Left colon (tissue), 2 donors: Measurements from ENCODE around the gene ZC3H12D. TPM values are rescaled to one million over a fixed set of nuclear protein-coding genes. Genes with fewer than 3 reads are reported as not detected.
"Not testable (repeated sequence)": the region's sequence is repeated elsewhere in the genome, so short reads cannot be mapped to it uniquely, and the experiment has no call there.

Experiments used
- ATAC-seq: fragments of 200-7000 bp; cut with Tn5 transposase; one replicate; pipeline ENCODE4 v1.9.1; 2020; ENCODE audit warnings: mild to moderate bottlenecking, moderate library complexity
- DNase-seq, 2 donors: peaks; one replicate each; pipeline ENCODE4 v3.0.0-alpha.2; 2020
- intact Hi-C, 2 donors: fragments of 100-400 bp; cut with DNase I in 1 of 2; cut with micrococcal nuclease in 1 of 2; formaldehyde crosslinking; loops; one replicate each; pipeline versions ENCODE4 v1.11.2 to v1.14.0; 2022; cut with DNase I, micrococcal nuclease
- total RNA-seq, 2 donors: library from RNA; stranded (reverse); fragmentation: NEBNext Ultra II Directional; extraction: Animal tissue kit (Norgen Biotek cat#: 25700); gene quantifications; one replicate each; pipeline ENCODE4 v1.2.1, GENCODE V29; 2021
- donor health status: DM: no; HTN: no; CAD: no.
- donor health status: DM: yes; HTN: yes; CAD: no.

ZC3H12D gene
- total RNA-seq, 2 donors from 2014 or later: 4.3 to 8.7 TPM

DNA sequence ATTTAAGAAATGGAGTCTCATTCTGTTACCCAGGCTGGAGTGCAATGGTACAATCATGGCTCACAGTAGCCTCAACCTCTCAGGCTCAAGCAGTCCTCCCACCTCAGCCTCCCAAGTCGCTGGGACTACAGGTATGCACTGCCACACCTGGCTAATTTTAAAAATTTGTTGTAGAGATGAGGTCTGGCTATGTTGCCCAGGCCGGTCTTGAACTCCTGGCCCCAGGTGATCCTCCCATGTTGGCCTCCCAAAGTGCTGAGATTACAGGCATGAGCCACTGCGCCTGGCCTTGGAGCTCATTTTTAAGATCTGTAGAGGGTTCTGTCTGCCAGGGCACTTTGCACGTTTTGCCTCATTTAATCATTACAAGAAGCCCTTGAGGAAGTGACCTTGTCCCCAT lies 17.5 kb downstream of the ZC3H12D start:
- DNase-seq (no peak), ATAC-seq (peak; percentile 24)
- intact Hi-C loops: no loop called here

DNA sequence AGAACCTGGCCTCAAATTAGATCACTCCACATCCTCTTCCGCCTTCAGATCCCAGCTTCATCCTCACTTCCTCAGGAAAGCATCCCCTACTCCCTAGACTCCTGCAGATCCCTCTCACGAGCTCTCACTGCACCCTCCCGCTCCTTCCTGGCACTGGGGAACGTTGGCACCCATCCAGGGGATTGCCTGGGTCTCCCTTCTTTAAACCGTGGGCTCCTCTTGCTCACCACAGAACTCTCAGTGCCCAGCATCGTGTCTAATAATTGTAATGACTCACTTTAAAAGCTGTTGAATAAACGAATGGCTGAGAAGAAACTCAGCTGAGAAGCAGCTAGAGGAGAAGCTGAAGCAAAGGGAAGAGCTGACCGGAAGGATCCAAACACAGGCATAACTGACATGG lies 20.4 kb downstream of the ZC3H12D start:
- intact Hi-C loops: no loop called here
- ATAC-seq (no peak), DNase-seq (no peak)

DNA sequence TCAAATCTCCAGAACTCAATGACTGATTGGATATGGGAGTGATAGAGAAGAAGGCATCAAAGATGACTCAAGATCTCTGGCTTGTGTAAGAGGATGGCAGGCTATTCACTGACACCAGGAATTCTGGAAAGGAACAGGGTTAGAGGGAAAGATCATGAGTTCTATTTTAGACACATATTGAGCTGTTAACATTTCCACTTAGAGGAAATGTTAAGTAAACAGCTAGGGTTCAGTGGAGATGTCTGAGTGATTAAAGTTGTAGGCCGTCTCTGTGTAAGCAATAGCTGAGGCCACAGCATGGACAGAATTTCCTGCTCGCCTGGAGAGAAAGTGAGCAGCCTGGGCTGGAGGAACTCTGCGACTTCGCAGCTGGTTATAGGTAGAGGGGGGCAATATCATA lies 21.0 kb downstream of the ZC3H12D start:
- DNase-seq (no peak), ATAC-seq (no peak)
- intact Hi-C loops: no loop called here

DNA sequence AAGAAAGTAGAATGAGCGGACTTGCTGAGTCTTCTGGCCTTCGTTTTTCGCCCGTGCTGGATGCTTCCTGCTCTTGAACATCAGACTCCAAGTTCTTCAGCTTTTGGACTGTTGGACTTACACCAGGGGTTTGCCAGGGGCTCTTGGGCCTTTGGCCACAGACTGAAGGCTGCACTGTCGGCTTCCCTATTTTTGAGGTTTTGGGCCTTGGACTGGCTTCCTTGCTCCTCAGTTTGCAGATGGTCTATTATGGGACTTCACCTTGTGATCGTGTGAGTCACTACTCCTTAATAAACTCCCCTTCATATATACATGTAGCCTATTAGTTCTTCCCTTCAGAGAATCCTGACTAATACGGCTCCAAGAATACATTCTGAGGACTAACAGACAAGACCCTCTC lies 22.1 kb downstream of the ZC3H12D start:
- ATAC-seq, intact Hi-C loops, DNase-seq: not testable (repeated sequence)

DNA sequence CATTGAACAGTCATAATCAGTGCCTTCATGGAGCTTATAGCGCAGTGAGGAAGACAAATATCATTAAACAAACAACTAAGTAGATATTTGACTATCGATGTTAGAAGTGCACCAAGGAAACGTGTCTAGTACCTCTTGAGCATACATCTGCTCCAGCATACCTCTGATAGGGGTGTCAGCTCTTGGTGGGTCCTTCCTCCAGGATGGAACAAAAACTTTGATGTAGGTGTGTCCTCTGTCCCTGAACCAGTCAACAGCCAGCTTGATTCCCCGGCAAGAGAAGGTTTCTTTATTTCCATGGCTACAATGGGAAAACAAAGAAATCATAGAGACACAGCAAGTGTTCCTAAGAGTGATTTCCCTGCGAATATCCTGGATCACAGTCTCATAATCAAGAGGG lies 23.1 kb downstream of the ZC3H12D start:
- ATAC-seq (no peak), DNase-seq (no peak)
- intact Hi-C loops: no loop called here

DNA sequence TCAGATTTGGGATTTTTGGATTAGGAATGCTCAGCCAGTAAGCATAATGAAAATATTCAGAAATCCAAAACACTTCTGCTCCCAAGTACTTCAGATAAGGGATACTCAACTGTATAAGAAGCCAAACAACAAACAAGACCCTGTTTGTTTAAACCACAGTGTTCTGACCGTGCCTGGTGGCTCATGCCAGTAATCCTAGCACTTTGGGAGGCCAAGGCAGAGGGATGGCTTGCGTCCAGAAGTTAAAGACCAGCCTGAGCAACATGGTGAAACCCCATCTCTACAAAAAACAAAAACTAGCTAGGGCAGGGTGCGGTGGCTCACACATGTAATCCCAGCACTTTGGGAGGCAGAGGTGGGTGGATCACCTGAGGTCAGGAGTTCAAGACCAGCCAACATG lies 24.6 kb downstream of the ZC3H12D start:
- DNase-seq, intact Hi-C loops, ATAC-seq: not testable (repeated sequence)

DNA sequence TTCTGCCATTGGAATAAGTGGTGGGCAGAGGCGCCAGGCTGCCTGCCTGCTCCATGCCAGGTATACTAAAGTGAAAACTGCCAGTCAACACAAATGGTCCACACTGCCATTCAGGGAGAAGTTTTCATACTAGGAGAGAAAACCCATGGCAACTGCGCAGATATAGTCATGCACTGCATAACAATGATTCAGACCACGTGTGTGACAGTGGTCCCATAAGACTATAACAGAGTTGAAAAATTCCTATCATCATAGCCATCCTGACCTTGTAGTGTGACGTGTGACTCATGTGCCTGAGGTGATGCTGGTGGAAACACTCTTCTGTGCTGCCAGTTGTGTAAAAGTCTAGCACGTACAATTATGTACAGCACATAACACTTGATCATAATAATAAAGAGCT lies 25.1 kb downstream of the ZC3H12D start:
- no peak for ATAC-seq
- no peak for DNase-seq
- intact Hi-C loops: no loop called here

DNA sequence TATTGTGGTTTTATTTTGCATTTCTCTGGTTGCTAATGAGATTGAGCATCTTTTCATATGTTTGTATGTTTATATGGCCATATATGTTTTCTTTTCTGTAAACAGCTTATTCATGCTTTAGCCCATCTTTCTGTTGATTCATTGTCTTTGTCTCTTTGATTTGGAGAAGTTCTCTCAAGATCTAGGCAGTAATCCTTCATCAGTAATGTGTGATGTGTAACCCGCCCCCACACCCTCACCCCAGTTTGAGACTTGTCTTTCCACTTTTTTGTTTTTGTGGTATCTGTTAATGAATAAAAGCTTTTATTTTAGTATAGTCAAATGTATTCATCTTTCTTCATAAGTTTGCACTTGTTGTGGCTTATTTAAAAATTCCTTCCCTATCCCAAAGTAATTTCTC lies 26.0 kb downstream of the ZC3H12D start:
- intact Hi-C loops: no loop called here
- ATAC-seq: no peak

DNA sequence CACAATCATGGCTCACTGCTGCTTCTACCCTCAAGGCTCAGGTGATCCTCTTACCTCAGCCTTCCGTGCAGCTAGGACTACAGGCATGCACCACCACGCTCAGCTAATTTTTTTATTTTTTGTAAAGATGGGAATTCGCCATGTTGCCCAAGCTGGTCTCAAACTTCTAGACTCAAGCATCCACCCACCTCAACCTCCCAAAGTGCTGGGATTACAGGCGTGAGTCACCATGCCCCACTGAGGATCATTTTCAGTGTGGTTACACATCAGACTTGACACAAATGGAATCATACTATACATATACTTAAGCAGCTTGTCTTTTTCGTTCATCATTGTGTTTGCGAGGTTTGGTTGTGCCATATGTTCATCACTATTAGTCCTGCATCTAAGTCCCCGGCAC lies 26.6 kb downstream of the ZC3H12D start:
- ATAC-seq: no peak
- intact Hi-C loops: no loop called here
- no peak for DNase-seq

More for the DNA sequence above, 26.0 kb downstream of the ZC3H12D start:
- DNase-seq: no peak

DNA sequence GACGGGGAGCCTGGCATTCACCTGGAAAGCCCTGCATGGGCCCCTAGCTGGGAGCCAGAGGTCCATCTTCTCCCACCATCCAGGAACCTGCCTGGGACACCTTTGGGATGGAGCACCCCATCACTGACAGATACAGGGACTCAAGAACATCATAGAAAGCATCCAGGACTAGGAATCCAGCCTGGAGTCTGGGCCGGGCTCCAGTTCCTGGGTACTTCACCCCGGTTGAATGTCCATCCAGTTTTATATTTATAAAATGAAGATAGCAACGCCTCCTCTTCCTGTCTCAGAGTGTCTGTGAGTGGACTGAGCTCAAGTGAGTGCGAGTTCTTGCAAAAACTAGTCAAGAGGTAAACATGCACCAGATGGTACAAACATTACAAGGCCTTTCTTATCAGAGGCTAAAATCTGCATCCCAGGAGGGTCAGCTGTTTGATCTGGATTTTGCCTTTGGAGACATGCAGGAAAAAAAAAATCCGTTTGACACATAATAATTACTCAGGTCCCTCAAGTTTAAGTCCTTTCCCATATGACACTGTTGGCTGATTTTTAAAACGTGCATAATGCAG lies 27.4 kb downstream of the ZC3H12D start:
- no peak for ATAC-seq
- intact Hi-C loops: no loop called here

DNA sequence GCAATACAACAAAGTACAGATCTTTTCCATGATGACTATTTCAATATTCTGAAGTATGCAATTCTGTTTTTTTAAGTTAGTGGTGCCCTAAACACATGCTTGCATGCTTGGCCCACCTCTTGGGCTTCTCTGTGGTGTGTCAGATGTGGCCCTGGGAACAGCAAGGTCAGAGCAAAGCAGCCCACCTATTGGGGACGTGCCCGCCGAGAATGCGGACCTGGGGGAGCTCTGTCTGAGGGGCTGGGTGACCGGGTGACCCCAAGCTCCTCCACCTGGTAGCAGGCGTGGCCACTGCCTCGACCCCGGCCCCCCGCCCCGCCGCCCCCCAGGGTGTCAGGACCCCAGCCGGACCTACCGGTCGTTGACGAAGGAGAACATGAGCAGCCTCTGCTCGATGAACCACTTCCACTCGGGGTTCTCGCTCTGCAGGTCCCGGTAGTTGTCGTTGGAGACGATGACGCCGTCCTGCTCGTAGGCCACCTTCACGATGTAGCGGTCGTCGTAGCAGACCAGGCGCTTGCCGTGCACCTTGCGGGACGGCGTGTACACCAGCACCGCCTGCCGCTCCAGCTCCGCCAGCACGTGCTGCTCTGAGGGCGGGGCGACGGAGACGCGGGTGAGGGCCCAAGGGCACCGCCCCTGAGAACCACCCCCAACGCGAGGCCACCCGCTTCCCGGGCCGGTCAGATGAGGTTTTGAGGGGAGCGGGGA lies 28.3 kb downstream of the ZC3H12D start:
- intact Hi-C loops: no loop called here
- DNase-seq (no peak), ATAC-seq (no peak)

More for the DNA sequence above, 27.4 kb downstream of the ZC3H12D start:
- DNase-seq: no peak

DNA sequence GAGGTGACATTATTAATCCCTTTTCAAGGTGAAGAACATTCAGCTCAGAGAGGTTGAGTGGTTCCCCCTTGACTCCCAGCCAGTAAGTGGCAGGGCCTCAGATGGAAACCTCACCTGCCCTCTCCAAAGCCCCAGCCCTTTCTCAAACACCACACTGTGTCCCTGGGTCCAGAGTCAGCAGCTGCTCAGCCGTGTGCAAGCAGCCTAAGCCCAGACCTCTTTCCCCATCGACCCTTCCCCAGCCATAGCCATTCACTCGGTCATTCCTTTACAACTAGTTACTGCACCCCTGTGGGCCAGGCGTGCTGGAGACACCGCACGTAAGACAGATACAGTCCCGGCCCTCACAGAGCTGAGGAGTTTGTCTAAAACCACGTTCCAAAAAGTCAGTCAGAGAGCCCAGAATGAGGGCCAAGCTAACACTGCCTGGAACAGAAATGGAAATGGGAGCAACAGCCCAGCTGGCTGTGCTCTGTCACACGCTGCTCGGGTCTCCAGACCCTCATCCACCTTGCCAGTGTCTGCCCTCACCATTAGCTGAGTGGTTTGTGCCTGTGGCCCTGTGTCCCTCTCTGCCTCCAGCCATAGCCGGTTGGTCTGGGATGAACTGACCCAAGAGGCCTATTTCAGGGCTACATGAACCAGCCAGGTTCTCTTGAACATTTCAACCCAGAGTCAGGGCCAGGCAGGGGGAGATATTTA lies 29.6 kb downstream of the ZC3H12D start:
- intact Hi-C loops: no loop called here
- DNase-seq (no peak), ATAC-seq (no peak)

DNA sequence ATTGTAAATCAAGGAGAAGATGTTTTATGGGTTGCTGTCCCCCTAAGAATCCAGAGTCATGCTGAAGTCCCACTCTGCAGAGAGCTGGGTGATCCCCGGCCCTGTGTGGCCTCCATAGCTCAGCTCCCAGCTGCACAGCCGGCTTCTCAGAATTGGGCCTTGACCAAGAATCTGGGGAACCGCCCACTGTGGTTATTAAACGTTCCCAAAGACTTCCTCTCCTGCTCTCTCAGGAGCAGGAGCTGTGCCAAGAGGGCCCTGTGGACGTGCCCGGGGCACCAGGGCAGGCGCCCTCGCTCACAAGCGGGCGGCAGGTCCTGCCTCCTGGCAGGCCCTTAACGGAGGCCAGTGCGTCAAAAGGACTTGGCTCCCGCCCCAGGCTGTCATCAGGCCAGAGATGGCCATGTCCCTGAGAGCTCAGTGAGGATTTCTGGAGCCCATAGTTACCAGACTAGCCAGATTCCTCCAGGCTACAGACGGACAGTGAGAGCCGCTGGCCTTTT lies 30.4 kb downstream of the ZC3H12D start:
- ATAC-seq: peak; percentile 66
- peak; percentile 86 to 91 for DNase-seq
- intact Hi-C loops: no loop called here

DNA sequence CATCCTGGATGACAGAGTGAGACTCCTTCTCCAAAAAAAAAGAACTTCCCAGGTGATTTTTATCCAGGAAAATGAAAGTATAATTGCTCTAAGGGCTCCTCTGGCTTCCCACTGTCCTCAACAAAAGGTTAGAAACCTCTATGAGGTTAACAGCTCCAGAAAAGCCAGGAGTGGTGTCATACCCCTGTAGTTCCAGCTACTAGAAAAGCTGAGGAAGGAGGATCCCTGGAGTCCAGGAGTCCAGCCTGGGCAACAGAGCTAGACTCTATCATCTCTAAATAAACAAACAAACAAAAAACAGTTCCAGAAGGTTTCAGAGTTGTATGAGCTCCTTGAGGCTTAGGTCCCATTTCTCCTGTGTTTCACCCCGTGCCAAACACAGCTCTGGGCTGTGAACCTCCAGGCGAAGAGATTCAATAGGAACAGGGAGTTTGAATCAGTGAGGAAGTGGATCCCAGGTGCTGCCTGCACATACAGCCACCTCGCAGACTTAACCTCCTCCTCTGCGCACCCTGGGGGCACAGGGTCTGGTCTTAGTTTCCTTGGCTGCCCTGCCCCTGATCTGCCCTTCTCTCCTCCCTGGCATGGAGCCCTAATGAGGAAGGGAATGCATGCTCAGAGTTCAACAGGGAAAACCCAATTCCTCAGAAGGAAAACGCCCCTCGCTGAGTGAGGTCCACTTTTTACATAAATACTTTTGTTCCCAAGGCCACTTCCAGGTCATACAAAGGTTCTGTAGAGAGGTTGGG lies 31.0 kb downstream of the ZC3H12D start:
- ATAC-seq (peak; percentile 15), DNase-seq (peak in 1 of 2 donors; percentile 34)
- intact Hi-C loops: no loop called here

DNA sequence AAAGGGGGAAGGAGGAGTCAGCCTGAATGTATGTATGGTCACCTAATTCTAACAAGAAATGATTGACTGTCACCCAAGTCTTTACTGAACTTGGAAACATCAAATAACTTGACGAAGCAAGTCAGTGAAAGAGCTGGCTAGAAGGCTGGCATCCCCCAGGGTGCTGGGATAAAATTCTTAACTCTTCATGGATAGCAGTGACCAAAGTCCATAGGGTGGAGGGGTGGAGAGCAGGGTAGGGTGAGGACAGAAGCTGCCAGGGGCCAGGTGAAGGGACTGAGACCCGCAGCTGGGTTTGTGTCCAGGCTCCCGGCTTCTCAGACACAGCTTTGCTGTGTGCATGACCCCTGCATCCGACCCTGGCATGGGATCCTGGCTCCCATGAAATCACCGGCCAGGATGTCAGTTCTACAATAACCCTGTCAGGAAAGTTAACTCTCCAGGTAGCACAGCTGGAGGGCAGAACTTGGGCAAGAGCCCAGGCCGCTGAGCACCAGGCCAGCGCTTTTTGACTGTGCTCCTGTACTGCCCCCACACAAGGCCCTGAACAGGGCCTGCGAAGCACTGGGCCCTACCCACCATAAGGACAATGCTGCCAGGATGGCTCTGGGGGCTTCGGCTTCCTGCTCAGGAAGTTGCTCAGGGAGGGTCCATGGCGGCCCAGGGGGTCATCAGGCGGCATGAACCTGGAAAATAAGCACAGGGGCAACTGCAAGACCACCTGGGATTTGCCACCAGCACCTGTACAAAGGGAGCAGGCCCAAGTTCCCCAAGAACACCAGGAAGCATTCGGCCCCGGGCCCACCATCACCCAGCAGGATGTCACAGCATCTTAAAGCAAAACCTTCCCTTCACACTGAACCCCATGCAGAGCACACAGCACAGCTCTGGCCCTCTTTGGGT lies 32.5 kb downstream of the ZC3H12D start:
- intact Hi-C loops: no loop called here
- DNase-seq (peak in 1 of 2 donors; percentile 34), ATAC-seq (peak; percentile 32)

DNA sequence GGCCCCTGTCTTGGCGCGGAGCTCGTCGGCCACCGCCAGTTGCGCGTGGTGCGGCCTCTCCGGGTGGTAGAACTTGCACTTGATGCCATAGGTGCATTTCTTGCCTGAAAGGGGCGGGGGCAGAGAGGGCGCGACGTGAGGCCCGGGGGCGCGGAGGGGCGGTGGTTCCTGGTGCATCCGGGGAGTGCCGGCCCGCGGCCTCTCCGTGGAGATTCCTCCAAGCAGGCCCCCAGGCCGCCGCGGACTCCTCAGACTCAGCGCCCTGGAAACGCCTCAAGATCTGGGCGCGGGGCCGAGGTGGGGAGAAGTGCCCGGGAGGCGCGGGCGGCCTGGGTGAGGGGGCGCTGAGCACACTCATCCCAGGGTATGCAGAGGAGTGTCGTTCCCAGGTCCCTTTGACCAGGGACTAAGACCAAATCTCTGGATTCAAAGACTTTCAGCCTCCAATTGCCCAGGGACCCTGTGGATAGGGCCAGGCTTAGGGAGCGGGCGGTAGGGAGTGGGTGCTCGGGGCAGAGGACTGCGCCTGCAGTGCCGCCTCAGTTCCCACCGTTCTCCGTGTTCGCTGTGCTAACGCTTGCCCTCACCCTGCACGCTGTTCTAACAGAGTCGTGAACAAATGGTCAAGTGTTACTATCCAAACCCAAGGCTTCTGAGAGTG lies 33.3 kb downstream of the ZC3H12D start:
- ATAC-seq (peak; percentile 68), DNase-seq (peak; percentile 79 to 87)
- intact Hi-C loops: no loop called here

DNA sequence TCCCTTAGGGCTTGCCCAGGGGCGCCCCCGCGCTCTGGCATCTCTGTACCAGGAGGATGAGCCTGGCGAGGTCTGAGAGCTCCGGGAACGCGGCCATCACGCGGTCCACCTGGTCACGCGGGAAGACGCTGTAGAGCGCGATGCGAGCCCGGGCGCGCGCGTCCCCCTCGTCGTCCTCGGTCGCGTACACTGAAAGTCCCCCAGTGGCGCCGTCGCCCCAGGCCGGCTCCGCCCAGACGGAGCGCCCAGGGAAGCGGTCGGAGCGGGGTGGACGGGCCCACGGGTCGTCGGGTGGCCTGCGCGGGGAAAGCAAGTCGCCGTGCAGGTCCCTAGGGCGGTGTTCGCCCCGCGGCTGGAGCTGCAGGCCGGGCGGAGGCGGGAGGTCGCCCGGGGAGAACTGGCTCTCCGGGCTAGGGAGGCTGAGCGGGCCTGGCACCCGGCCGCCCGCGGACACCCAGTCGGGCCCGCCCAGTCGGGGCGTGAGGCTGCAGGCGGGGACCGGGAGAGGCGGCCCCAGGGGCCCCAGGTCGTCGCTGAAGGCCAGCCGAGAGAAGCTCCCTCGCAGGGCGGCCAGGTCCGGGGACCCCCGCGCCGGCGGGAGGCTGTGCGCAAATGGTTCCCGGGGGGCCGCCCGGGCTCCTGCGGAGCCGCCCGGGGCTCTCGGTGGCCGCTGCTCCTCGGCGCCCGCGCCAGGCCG lies 34.0 kb downstream of the ZC3H12D start:
- intact Hi-C loops: no loop called here
- DNase-seq (peak; percentile 47 to 66), ATAC-seq (peak; percentile 52)
